IMR-90 (cell line): ENCODE data around the gene KRT35. TPM values are rescaled to one million over a fixed set of nuclear protein-coding genes. Genes with fewer than 3 reads are reported as not detected.

ENCODE experiments used
- ATAC-seq: fragments of 200-7000 bp; cut with Tn5 transposase; 2 replicates; pipeline ENCODE4 v1.9.1; 2020; ENCODE audit warnings: low read depth, mild to moderate bottlenecking, moderate library complexity
- BruUV-seq: library from RNA; stranded (reverse); fragments of 400-500 nt; replicated peaks from 2 replicates; lab custom pipeline; 2021; lab: Mats Ljungman, UMichigan
- CTCF ChIA-PET: fragments of 300-600 bp; formaldehyde crosslinking; extraction: SDS; loops from one replicate; lab custom pipeline; 2021; ENCODE audit warnings: antibody characterized with exemption; lab: Yijun Ruan, JAX
- POLR2A ChIA-PET: fragments of 300-600 bp; sonication (Branson Sonifier 250); formaldehyde crosslinking; loops from one replicate; lab custom pipeline; 2022; ENCODE audit warnings: antibody characterized with exemption; ENCODE audit not compliant: unreplicated experiment; lab: Charles Lee
- DNase-seq: peaks from one replicate; pipeline ENCODE4 v3.0.0; 2013
- H2AFZ ChIP-seq: replicated peaks from 2 replicates; pipeline ENCODE3; 2013; ENCODE audit warnings: low read length, mild to moderate bottlenecking; ENCODE audit not compliant: poor library complexity
- H2AK5ac ChIP-seq: 2 replicates; pipeline ENCODE4 v1.6.1; 2013; ENCODE audit warnings: low read depth, low read length, inconsistent platforms
- H2AK9ac ChIP-seq: replicated peaks from 2 replicates; pipeline ENCODE3; 2013; ENCODE audit warnings: mild to moderate bottlenecking, low read depth, low read length, moderate library complexity; ENCODE audit not compliant: poor library complexity
- H2BK120ac ChIP-seq: 2 replicates; pipeline ENCODE4 v1.6.1; 2013; ENCODE audit warnings: low read depth, low read length, inconsistent platforms
- H2BK15ac ChIP-seq: 3 replicates; pipeline ENCODE4 v1.6.1; 2013; ENCODE audit warnings: low read depth, low read length, inconsistent platforms
- H2BK20ac ChIP-seq: 2 replicates; pipeline ENCODE4 v1.6.1; 2013; ENCODE audit warnings: low read depth, mild to moderate bottlenecking, inconsistent platforms, low read length, moderate library complexity
- H2BK5ac ChIP-seq: 2 replicates; pipeline ENCODE4 v1.6.1; 2013; ENCODE audit warnings: mild to moderate bottlenecking, low read depth, low read length, inconsistent platforms; ENCODE audit not compliant: poor library complexity, severe bottlenecking
- H3K14ac ChIP-seq: replicated peaks from 2 replicates; pipeline ENCODE4 v1.6.1; 2013; ENCODE audit warnings: low read depth, low read length, inconsistent platforms
- H3K18ac ChIP-seq: 2 replicates; pipeline ENCODE4 v1.6.1; 2013; ENCODE audit warnings: low read depth, low read length, control low read depth
- H3K23ac ChIP-seq: 2 replicates; pipeline ENCODE4 v1.6.1; 2013; ENCODE audit warnings: low read depth, low read length, inconsistent platforms
- H3K27ac ChIP-seq: 2 replicates; pipeline ENCODE4 v1.5.1; 2013; ENCODE audit warnings: mild to moderate bottlenecking, control low read depth, low read length; ENCODE audit not compliant: insufficient read depth
- H3K27me3 ChIP-seq: 2 replicates; pipeline ENCODE4 v1.6.1; 2013; ENCODE audit warnings: low read length; ENCODE audit not compliant: control insufficient read depth, insufficient read depth
- H3K36me3 ChIP-seq: 2 replicates; pipeline ENCODE4 v1.6.1; 2013; ENCODE audit warnings: low read length, mixed read lengths; ENCODE audit not compliant: control insufficient read depth, insufficient read depth
- H3K4ac ChIP-seq: 2 replicates; pipeline ENCODE4 v1.6.1; 2013; ENCODE audit warnings: low read depth, low read length, inconsistent platforms
- H3K4me1 ChIP-seq: 2 replicates; pipeline ENCODE4 v1.6.1; 2013; ENCODE audit warnings: low read length, mixed read lengths; ENCODE audit not compliant: control insufficient read depth, insufficient read depth
- H3K4me2 ChIP-seq: 2 replicates; pipeline ENCODE4 v1.6.1; 2013; ENCODE audit warnings: low read depth, mild to moderate bottlenecking, control low read depth, low read length, moderate library complexity
- H3K4me3 ChIP-seq: 2 replicates; pipeline ENCODE4 v1.5.1; 2013; ENCODE audit warnings: low read depth, mild to moderate bottlenecking, control low read depth, low read length, moderate library complexity; ENCODE audit not compliant: insufficient read depth
- H3K56ac ChIP-seq: 2 replicates; pipeline ENCODE4 v1.6.1; 2013; ENCODE audit warnings: low read length, inconsistent platforms; ENCODE audit not compliant: insufficient read depth; ENCODE audit errors: extremely low read depth
- H3K79me1 ChIP-seq, 2 experiments: 2 replicates each; pipeline ENCODE4 v1.6.1; 2013; ENCODE audit warnings: low read length in 2 of 2, inconsistent platforms in 1 of 2, low read depth in 1 of 2
- H3K9ac ChIP-seq: 2 replicates; pipeline ENCODE4 v1.6.1; 2013; ENCODE audit warnings: low read depth, low read length, control low read depth
- H3K9me1 ChIP-seq: 2 replicates; pipeline ENCODE4 v1.6.1; 2013; ENCODE audit warnings: low read length, inconsistent platforms; ENCODE audit not compliant: insufficient read depth
- H3K9me3 ChIP-seq: 2 replicates; pipeline ENCODE4 v1.6.1; 2013; ENCODE audit warnings: low read length; ENCODE audit not compliant: control insufficient read depth, insufficient read depth
- H4K20me1 ChIP-seq: 2 replicates; pipeline ENCODE4 v1.6.1; 2013; ENCODE audit warnings: low read length, inconsistent platforms; ENCODE audit not compliant: insufficient read depth
- H4K5ac ChIP-seq: 2 replicates; pipeline ENCODE4 v1.6.1; 2013; ENCODE audit warnings: mild to moderate bottlenecking, low read depth, low read length, control low read depth
- H4K8ac ChIP-seq, 2 experiments: 2 replicates each; pipeline ENCODE4 v1.6.1; 2013; ENCODE audit warnings: low read depth in 2 of 2, low read length in 2 of 2, control low read depth in 1 of 2, inconsistent platforms in 1 of 2
- H4K91ac ChIP-seq: 2 replicates; pipeline ENCODE4 v1.6.1; 2013; ENCODE audit warnings: low read depth, low read length, inconsistent platforms; ENCODE audit not compliant: insufficient read depth
- BHLHE40 ChIP-seq: fragments of 150-350 bp; IDR thresholded peaks from 2 replicates; pipeline ENCODE4 v1.6.1; 2016; ENCODE audit warnings: mild to moderate bottlenecking, low read depth, low read length
- CEBPB ChIP-seq: IDR thresholded peaks from 2 replicates; pipeline ENCODE4 v1.6.1; 2012; ENCODE audit warnings: low read depth, low read length, improper control_type of control experiment
- CHD1 ChIP-seq: IDR thresholded peaks from 2 replicates; pipeline ENCODE4 v1.6.1; 2012; ENCODE audit warnings: low read depth, low read length, improper control_type of control experiment
- FOS ChIP-seq: fragments of 150-350 bp; IDR thresholded peaks from 2 replicates; pipeline ENCODE4 v1.6.1; 2016; ENCODE audit warnings: low read depth, low read length
- MAFK ChIP-seq: IDR thresholded peaks from 2 replicates; pipeline ENCODE4 v1.6.1; 2012; ENCODE audit warnings: low read depth, low read length, improper control_type of control experiment
- MAZ ChIP-seq: IDR thresholded peaks from 2 replicates; pipeline ENCODE4 v1.6.1; 2012; ENCODE audit warnings: low read depth, mild to moderate bottlenecking, low read length, improper control_type of control experiment, moderate library complexity, borderline replicate concordance
- NFE2L2 ChIP-seq: fragments of 150-350 bp; IDR thresholded peaks from 2 replicates; pipeline ENCODE4 v1.6.1; 2016; ENCODE audit warnings: low read depth, mild to moderate bottlenecking, low read length
- POLR2A ChIP-seq: IDR thresholded peaks from 2 replicates; pipeline ENCODE4 v1.6.1; 2012; ENCODE audit warnings: mild to moderate bottlenecking, low read depth, low read length
- RAD21 ChIP-seq: IDR thresholded peaks from 2 replicates; pipeline ENCODE4 v1.6.1; 2012; ENCODE audit warnings: low read length, improper control_type of control experiment
- RCOR1 ChIP-seq: IDR thresholded peaks from 2 replicates; pipeline ENCODE4 v1.6.1; 2012; ENCODE audit warnings: mild to moderate bottlenecking, low read length, improper control_type of control experiment; ENCODE audit not compliant: insufficient replicate concordance
- RFX5 ChIP-seq: IDR thresholded peaks from 2 replicates; pipeline ENCODE4 v1.8.0; 2012; ENCODE audit warnings: low read depth, mild to moderate bottlenecking, low read length, moderate library complexity
- SMC3 ChIP-seq: fragments of 150-350 bp; IDR thresholded peaks from 2 replicates; pipeline ENCODE4 v1.6.1; 2016; ENCODE audit warnings: low read depth, mild to moderate bottlenecking, antibody characterized with exemption, low read length, moderate library complexity
- WGBS, 2 experiments: methylation state at CpG; one replicate each; pipeline versions ENCODE4 v1.1.5 to v1.1.7; 2013; ENCODE audit warnings: missing lambda C conversion rate in 2 of 2; ENCODE audit not compliant: insufficient read length in 1 of 2; ENCODE audit errors: extremely low coverage in 2 of 2; 5-methylcytosine and 5-hydroxymethylcytosine counted together
- dilution Hi-C: fragments of 300-500 bp; cut with HindIII; formaldehyde crosslinking; loops from one replicate; pipeline ENCODE4 v1.14.3; 2018; ENCODE audit warnings: low sequenced_read_pairs; ENCODE audit not compliant: unreplicated experiment
- in situ Hi-C: fragments of 300-500 bp; cut with MboI; formaldehyde crosslinking; loops from 3 replicates; pipeline ENCODE4 v1.14.3; 2019; ENCODE audit warnings: low sequenced_read_pairs, inconsistent platforms, mixed read lengths
- intact Hi-C: fragments of 100-400 bp; cut with micrococcal nuclease; formaldehyde crosslinking; loops from 2 replicates; pipeline ENCODE4 v1.10.0; 2022
- polyA plus RNA-seq, 3 experiments: library from polyadenylated mRNA; depleted of rRNA; stranded (reverse); fragments of >200 nt; gene quantifications; 2 replicates each; pipeline ENCODE4 v1.2.3, GENCODE V29; 2012; ENCODE audit warnings: low replicate concordance in 1 of 3
- total RNA-seq: library from RNA; depleted of rRNA; stranded (reverse); fragments of >200 nt; gene quantifications from 2 replicates; pipeline ENCODE4 v1.2.3, GENCODE V29; 2012
- TF ChIP-seq, protein P1 (sequence below): conservative IDR thresholded peaks from 2 replicates; pipeline ENCODE4 v1.5.1; 2012; ENCODE audit warnings: mild to moderate bottlenecking, low read depth, low read length, improper control_type of control experiment

Gene KRT35
- total and polyA plus RNA-seq, 2 of the 4 experiments (the other 2 are of a cell fraction) = not detected

- TF ChIP-seq RCOR1 = no peak
These were observed 38.0 kb upstream of the KRT35 start, which contains the start of gene KRT15 (continued) for GRCh38 chr17:41518789-41519449.

- no peak overlapping the region for H4K8ac ChIP-seq
- POLR2A ChIA-PET = no interaction called here
- no peak overlapping the region for H2AK9ac ChIP-seq
- no peak overlapping the region for H3K4me3 ChIP-seq
- H2AFZ ChIP-seq = no peak overlapping the region
- H3K18ac ChIP-seq = no peak overlapping the region
- H2AK5ac ChIP-seq = no peak overlapping the region
- intact Hi-C loops = no loop called here
- H3K4ac ChIP-seq = no peak overlapping the region
- dilution Hi-C loops = no loop called here
- H2BK120ac ChIP-seq = no peak overlapping the region
- 100% methylated on average over 1 of the region's 3 CpGs; no CpG with 5 or more reads in 1 of the 2 experiments for WGBS, 2 experiments
- no peak overlapping the region for H4K5ac ChIP-seq
- no peak overlapping the region for H4K91ac ChIP-seq
- H3K14ac ChIP-seq = no peak overlapping the region
- no peak overlapping the region for H3K4me2 ChIP-seq
- no peaks in the 10 kb centered on the region for H3K9me3 ChIP-seq
- H3K9me1 ChIP-seq = peaks cover 11% of the 10 kb centered on the region; the same call in 1 of the 2 replicates
- no peaks in the 10 kb centered on the region for H4K20me1 ChIP-seq
- no peak for TF ChIP-seq RCOR1
- no peak for TF ChIP-seq MAZ
- no peak for TF ChIP-seq RFX5
- no peak for TF ChIP-seq FOS
- no peak for TF ChIP-seq RAD21
- TF ChIP-seq CEBPB = no peak
- TF ChIP-seq MAFK = no peak
- TF ChIP-seq, protein P1, sequence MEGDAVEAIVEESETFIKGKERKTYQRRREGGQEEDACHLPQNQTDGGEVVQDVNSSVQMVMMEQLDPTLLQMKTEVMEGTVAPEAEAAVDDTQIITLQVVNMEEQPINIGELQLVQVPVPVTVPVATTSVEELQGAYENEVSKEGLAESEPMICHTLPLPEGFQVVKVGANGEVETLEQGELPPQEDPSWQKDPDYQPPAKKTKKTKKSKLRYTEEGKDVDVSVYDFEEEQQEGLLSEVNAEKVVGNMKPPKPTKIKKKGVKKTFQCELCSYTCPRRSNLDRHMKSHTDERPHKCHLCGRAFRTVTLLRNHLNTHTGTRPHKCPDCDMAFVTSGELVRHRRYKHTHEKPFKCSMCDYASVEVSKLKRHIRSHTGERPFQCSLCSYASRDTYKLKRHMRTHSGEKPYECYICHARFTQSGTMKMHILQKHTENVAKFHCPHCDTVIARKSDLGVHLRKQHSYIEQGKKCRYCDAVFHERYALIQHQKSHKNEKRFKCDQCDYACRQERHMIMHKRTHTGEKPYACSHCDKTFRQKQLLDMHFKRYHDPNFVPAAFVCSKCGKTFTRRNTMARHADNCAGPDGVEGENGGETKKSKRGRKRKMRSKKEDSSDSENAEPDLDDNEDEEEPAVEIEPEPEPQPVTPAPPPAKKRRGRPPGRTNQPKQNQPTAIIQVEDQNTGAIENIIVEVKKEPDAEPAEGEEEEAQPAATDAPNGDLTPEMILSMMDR = no peak
- TF ChIP-seq BHLHE40 = no peak
- no peak for TF ChIP-seq SMC3
- no peak for TF ChIP-seq POLR2A
- TF ChIP-seq NFE2L2 = no peak
- TF ChIP-seq CHD1 = no peak
- H3K4me1 ChIP-seq = peaks cover 24% of the 10 kb centered on the region
- in situ Hi-C loops = no loop called here
- H3K9ac ChIP-seq = no peak overlapping the region
- H3K27me3 ChIP-seq = no peaks in the 10 kb centered on the region
- H3K23ac ChIP-seq = no peak overlapping the region
- peaks cover 0 to 4% of the 10 kb centered on the region in 2 experiments; a peak in 1 of 4 replicates for H3K79me1 ChIP-seq
- no peak for ATAC-seq
- no peak overlapping the region for H3K27ac ChIP-seq
- CTCF ChIA-PET = no interaction called here
- H3K36me3 ChIP-seq = no peaks in the 10 kb centered on the region
- no peak overlapping the region for H2BK5ac ChIP-seq
- H2BK20ac ChIP-seq = no peak overlapping the region
- H3K56ac ChIP-seq = no peak overlapping the region
- DNase-seq = no peak
- BruUV-seq = no TSS peak
- H2BK15ac ChIP-seq = no peak overlapping the region
These were observed 37.1 kb upstream of the KRT35 start for GRCh38 chr17:41518031-41518430.
